ENCODE measurements around the gene MS4A6A.

The MS4A6A gene

GRCh38 chr11:60127311-60127811 is 55.5 kb downstream of the MS4A6A start:
- no peak for DNase-seq

GRCh38 chr11:60125956-60126585 is 56.8 kb downstream of the MS4A6A start:
- no peak for DNase-seq

DNA sequence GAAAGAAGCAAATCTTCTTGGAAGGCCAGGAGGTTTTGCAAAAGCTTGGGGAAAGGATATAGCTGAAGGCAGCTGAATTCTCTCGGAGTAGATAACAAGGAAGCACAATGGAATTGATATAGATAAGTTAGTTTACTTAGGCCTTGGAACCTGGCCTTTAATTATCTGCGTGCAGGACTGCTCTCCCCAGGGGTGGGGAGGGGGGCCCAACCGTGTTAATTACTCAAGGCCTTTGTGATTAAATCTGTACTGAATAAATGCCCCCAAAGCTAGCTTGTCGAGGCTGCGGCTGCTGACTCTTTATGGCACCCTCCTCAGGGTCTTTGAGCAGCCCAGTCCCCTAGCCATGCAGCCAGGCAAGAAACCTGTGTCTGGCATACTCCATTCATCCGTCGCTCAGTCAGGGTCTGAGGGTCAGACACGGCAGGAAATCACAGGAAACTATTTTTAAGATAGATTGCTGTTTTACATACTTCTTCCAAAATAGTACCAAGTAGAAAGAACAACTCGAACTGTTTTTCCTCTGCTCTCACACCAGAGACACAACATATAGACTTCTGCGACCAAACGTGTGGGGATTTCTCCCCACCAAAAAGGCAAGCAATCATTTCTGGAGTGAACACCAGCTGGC is 58.0 kb downstream of the MS4A6A start:
- no peak for DNase-seq
